MM.1S (cell line): ENCODE results near the gene BCAP31.
"Not testable (repeated sequence)": the region's sequence is repeated elsewhere in the genome, so short reads cannot be mapped to it uniquely, and the experiment has no call there.

ENCODE experiments used
- DNase-seq: peaks from one replicate; pipeline ENCODE4 v3.0.0-alpha.2; 2015
- H2AFZ ChIP-seq: fragments of 300-600 bp; sonication (generic); 2 replicates; pipeline ENCODE4 v1.6.0; 2016; ENCODE audit warnings: antibody characterized with exemption, low read length
- H3F3A ChIP-seq: fragments of 300-600 bp; sonication (generic); 2 replicates; pipeline ENCODE4 v1.6.1; 2016; ENCODE audit warnings: mild to moderate bottlenecking, antibody characterized with exemption, low read length, moderate library complexity, mixed read lengths; ENCODE audit not compliant: insufficient read depth
- H3K27ac ChIP-seq: fragments of 300-600 bp; sonication (generic); 2 replicates; pipeline ENCODE4 v1.5.1; 2016; ENCODE audit warnings: mild to moderate bottlenecking, low read length
- H3K27me3 ChIP-seq: fragments of 300-600 bp; sonication (generic); replicated peaks from 2 replicates; pipeline ENCODE4 v1.6.0; 2016; ENCODE audit warnings: low read length; ENCODE audit not compliant: insufficient read depth
- H3K36me3 ChIP-seq: fragments of 300-600 bp; sonication (generic); replicated peaks from 2 replicates; pipeline ENCODE4 v1.6.1; 2016; ENCODE audit warnings: mild to moderate bottlenecking, low read length, mixed read lengths; ENCODE audit not compliant: insufficient read depth
- H3K4me1 ChIP-seq: fragments of 300-600 bp; sonication (generic); 2 replicates; pipeline ENCODE4 v1.6.1; 2016; ENCODE audit warnings: low read length, mixed read lengths
- H3K4me2 ChIP-seq: fragments of 300-600 bp; sonication (generic); 2 replicates; pipeline ENCODE4 v1.6.0; 2016; ENCODE audit warnings: low read depth, low read length
- H3K4me3 ChIP-seq: fragments of 300-600 bp; sonication (generic); 2 replicates; pipeline ENCODE4 v1.5.1; 2016; ENCODE audit warnings: low read length, mixed read lengths
- H3K79me2 ChIP-seq: fragments of 300-600 bp; sonication (generic); 2 replicates; pipeline ENCODE4 v1.6.1; 2016; ENCODE audit warnings: mixed run types, low read length, mixed read lengths
- H3K9ac ChIP-seq: fragments of 300-600 bp; sonication (generic); 2 replicates; pipeline ENCODE4 v1.6.1; 2016; ENCODE audit warnings: low read length, mixed read lengths
- H3K9me2 ChIP-seq: fragments of 300-600 bp; sonication (generic); replicated peaks from 2 replicates; pipeline ENCODE4 v1.6.1; 2016; ENCODE audit warnings: mild to moderate bottlenecking, low read length, mixed read lengths; ENCODE audit not compliant: insufficient read depth
- H3K9me3 ChIP-seq: fragments of 300-600 bp; sonication (generic); replicated peaks from 2 replicates; pipeline ENCODE4 v1.6.1; 2016; ENCODE audit warnings: mild to moderate bottlenecking, low read length, mixed read lengths; ENCODE audit not compliant: insufficient read depth
- H4K20me1 ChIP-seq: fragments of 300-600 bp; sonication (generic); 2 replicates; pipeline ENCODE4 v1.6.1; 2016; ENCODE audit warnings: mild to moderate bottlenecking, low read length, moderate library complexity, mixed read lengths; ENCODE audit not compliant: insufficient read depth
- CTCF ChIP-seq: fragments of 300-600 bp; sonication (generic); IDR thresholded peaks from 2 replicates; pipeline ENCODE4 v1.5.1; 2016; ENCODE audit warnings: antibody characterized with exemption, low read length, mixed read lengths
- EZH2 ChIP-seq: fragments of 300-600 bp; sonication (generic); optimal IDR thresholded peaks from 2 replicates; pipeline ENCODE3; 2017; ENCODE audit warnings: low read depth, mild to moderate bottlenecking, antibody characterized with exemption, low read length, mixed read lengths
- EZH2phosphoT487 ChIP-seq: fragments of 300-600 bp; sonication (generic); IDR thresholded peaks from 2 replicates; pipeline ENCODE4 v1.6.1; 2018; ENCODE audit warnings: antibody characterized with exemption, low read length

Gene BCAP31

GRCh38 chrX:153700376-153700945, 23.7 kb downstream of the BCAP31 start:
- Histone ChIP-seq H3K27me3 (no peaks in the 10 kb centered on the region), H3K36me3 (no peaks in the 10 kb centered on the region), H2AFZ (no peak overlapping the region), H3K9ac (no peak overlapping the region), H3K9me3 (no peaks in the 10 kb centered on the region), H3K4me1 (no peaks in the 10 kb centered on the region), H3K9me2 (no peaks in the 10 kb centered on the region), H3K79me2 (no peaks in the 10 kb centered on the region), H3F3A (no peaks in the 10 kb centered on the region), H3K27ac (no peak overlapping the region), H4K20me1 (no peaks in the 10 kb centered on the region), H3K4me3 (no peak overlapping the region), H3K4me2 (no peak overlapping the region)
- DNase-seq, result no peak
- TF ChIP-seq CTCF (no peak), EZH2 (no peak), EZH2phosphoT487 (no peak)

GRCh38 chrX:153699784-153700371, 24.3 kb downstream of the BCAP31 start:
- H3K4me3 ChIP-seq, H3K9me2 ChIP-seq, H4K20me1 ChIP-seq, H3K9ac ChIP-seq, DNase-seq, H3K79me2 ChIP-seq, H3K4me1 ChIP-seq, H3K4me2 ChIP-seq, H3K27ac ChIP-seq, H3K36me3 ChIP-seq, H2AFZ ChIP-seq, H3K9me3 ChIP-seq, H3F3A ChIP-seq, H3K27me3 ChIP-seq: not testable (repeated sequence)

- not testable (repeated sequence) for H3K4me2 ChIP-seq, H3K27ac ChIP-seq, H3K9ac ChIP-seq, H3K9me2 ChIP-seq, H4K20me1 ChIP-seq, H2AFZ ChIP-seq, H3F3A ChIP-seq, H3K36me3 ChIP-seq, H3K4me1 ChIP-seq, H3K27me3 ChIP-seq, H3K4me3 ChIP-seq, DNase-seq, H3K79me2 ChIP-seq, H3K9me3 ChIP-seq
Measured at GRCh38 chrX:153699210-153699783, 24.9 kb downstream of the BCAP31 start.

- Histone ChIP-seq H3K9ac (no peak overlapping the region), H3K27me3 (no peaks in the 10 kb centered on the region), H3K27ac (no peak overlapping the region), H3K4me2 (no peak overlapping the region), H2AFZ (no peak overlapping the region), H3K9me2 (no peaks in the 10 kb centered on the region), H3K4me3 (no peak overlapping the region), H3K9me3 (no peaks in the 10 kb centered on the region), H3K36me3 (no peaks in the 10 kb centered on the region), H3K79me2 (no peaks in the 10 kb centered on the region), H3K4me1 (no peaks in the 10 kb centered on the region), H4K20me1 (no peaks in the 10 kb centered on the region), H3F3A (no peaks in the 10 kb centered on the region)
- TF ChIP-seq CTCF (no peak), EZH2phosphoT487 (no peak), EZH2 (no peak)
- no peak for DNase-seq
Measured at GRCh38 chrX:153697924-153698865, 26.0 kb downstream of the BCAP31 start.

- not testable (repeated sequence) for H3K79me2 ChIP-seq, H3K9ac ChIP-seq, H3K4me3 ChIP-seq, H3K9me3 ChIP-seq, H3K36me3 ChIP-seq, H3K27me3 ChIP-seq, H3K27ac ChIP-seq, DNase-seq, H3K4me1 ChIP-seq, H3F3A ChIP-seq, H4K20me1 ChIP-seq, H3K9me2 ChIP-seq, H3K4me2 ChIP-seq, H2AFZ ChIP-seq
Measured at GRCh38 chrX:153696986-153697722, 27.0 kb downstream of the BCAP31 start.
